Right atrium auricular region (tissue), 2 donors: ENCODE measurements around the gene ERGIC1. TPM values are rescaled to one million over a fixed set of nuclear protein-coding genes. Genes with fewer than 3 reads are reported as not detected.

Experiments used
- DNase-seq: peaks from one replicate; pipeline ENCODE4 v3.0.0-alpha.2; 2019; ENCODE audit warnings: low spot score
- H3K27ac ChIP-seq, 2 donors: fragments of 200-600 bp; sonication (generic); 1 replicate in 1 of 2; 2 replicates in 1 of 2; pipeline ENCODE4 v1.5.1; 2016 to 2019
- H3K27me3 ChIP-seq, 2 donors: fragments of 200-600 bp; sonication (generic); one replicate each; pipeline versions ENCODE4 v1.5.1 to v1.6.0; 2017 to 2019
- H3K36me3 ChIP-seq: fragments of 200-600 bp; sonication (generic); one replicate; pipeline ENCODE4 v1.5.1; 2016
- H3K4me1 ChIP-seq, 2 donors: fragments of 200-600 bp; sonication (generic); one replicate each; pipeline versions ENCODE4 v1.5.1 to v1.6.0; 2017 to 2019
- H3K4me3 ChIP-seq, 2 donors: fragments of 200-600 bp; sonication (generic); 1 replicate in 1 of 2; 2 replicates in 1 of 2; pipeline ENCODE4 v1.5.1; 2017 to 2019; ENCODE audit warnings: mild to moderate bottlenecking in 1 of 2, moderate library complexity in 1 of 2
- H3K9me3 ChIP-seq, 2 donors: fragments of 200-600 bp; sonication (generic); one replicate each; pipeline ENCODE4 v1.5.1; 2019
- CTCF ChIP-seq, 2 donors: fragments of 200-600 bp; sonication (generic); IDR thresholded peaks; one replicate each; pipeline ENCODE4 v1.5.1; 2019; ENCODE audit warnings: antibody characterized with exemption in 2 of 2
- total RNA-seq, 2 donors: library from RNA; depleted of rRNA; stranded (reverse); fragments of >200 nt; gene quantifications; one replicate each; pipeline ENCODE4 v1.1.0, GENCODE V29; 2016

Gene ERGIC1
- total RNA-seq, 2 donors from 2014 or later = 70.7 to 113 TPM

- H3K36me3 ChIP-seq = no peaks in the 10 kb centered on the region
- TF ChIP-seq CTCF (IDR thresholded peaks at IDR 0.05) = no peak
- H3K4me3 ChIP-seq = no peak overlapping the region
- H3K27ac ChIP-seq = peak overlapping the region; percentile 86 to 96
- H3K9me3 ChIP-seq = no peaks in the 10 kb centered on the region
- H3K4me1 ChIP-seq = peaks cover 0 to 80% of the 10 kb centered on the region in 2 donors
- no peaks in the 10 kb centered on the region for H3K27me3 ChIP-seq
- DNase-seq = no peak
These were observed 36.8 kb downstream of the ERGIC1 start for GRCh38 chr5:172870715-172871461.

GRCh38 chr5:172871536-172871935 is 37.5 kb downstream of the ERGIC1 start:
- no peaks in the 10 kb centered on the region for H3K9me3 ChIP-seq
- H3K4me3 ChIP-seq = no peak overlapping the region
- H3K4me1 ChIP-seq = peaks cover 0 to 73% of the 10 kb centered on the region in 2 donors
- peak overlapping the region; percentile 86 to 96 for H3K27ac ChIP-seq
- H3K27me3 ChIP-seq = no peaks in the 10 kb centered on the region
- H3K36me3 ChIP-seq = no peaks in the 10 kb centered on the region
- no peak for TF ChIP-seq CTCF (IDR thresholded peaks at IDR 0.05)
- no peak for DNase-seq

GRCh38 chr5:172871982-172872381 is 37.9 kb downstream of the ERGIC1 start:
- Histone ChIP-seq H3K36me3 (no peaks in the 10 kb centered on the region), H3K27ac (peak overlapping the region; percentile 86 to 96), H3K9me3 (no peaks in the 10 kb centered on the region), H3K4me1 (peaks cover 0 to 69% of the 10 kb centered on the region in 2 donors), H3K4me3 (no peak overlapping the region), H3K27me3 (no peaks in the 10 kb centered on the region)
- TF ChIP-seq CTCF (IDR thresholded peaks at IDR 0.05) = no peak
- no peak for DNase-seq

GRCh38 chr5:172872997-172873491 is 39.0 kb downstream of the ERGIC1 start:
- peak in 1 of 2 donors; percentile 20 for TF ChIP-seq CTCF (IDR thresholded peaks at IDR 0.05)

GRCh38 chr5:172873513-172873912 is 39.5 kb downstream of the ERGIC1 start:
- no peak for TF ChIP-seq CTCF (IDR thresholded peaks at IDR 0.05)
- Histone ChIP-seq H3K4me3 (no peak overlapping the region), H3K27me3 (no peaks in the 10 kb centered on the region), H3K9me3 (no peaks in the 10 kb centered on the region), H3K27ac (peak overlapping the region; percentile 86 to 96), H3K4me1 (peaks cover 0 to 63% of the 10 kb centered on the region in 2 donors), H3K36me3 (no peaks in the 10 kb centered on the region)
- DNase-seq = no peak

More at GRCh38 chr5:172872997-172873491, 39.0 kb downstream of the ERGIC1 start:
- Histone ChIP-seq H3K36me3 (no peaks in the 10 kb centered on the region), H3K9me3 (no peaks in the 10 kb centered on the region), H3K4me1 (peaks cover 0 to 63% of the 10 kb centered on the region in 2 donors), H3K4me3 (no peak overlapping the region), H3K27ac (peak overlapping the region; percentile 86 to 96), H3K27me3 (no peaks in the 10 kb centered on the region)
- peak; percentile 90 for DNase-seq
